HEK293 (cell line): ENCODE data around the gene GP9.
A peak's percentile ranks its signal among the peaks of the same experiment; 100 is the strongest.

ENCODE experiments used
- CTCF ChIA-PET: fragments of 350-600 bp; formaldehyde crosslinking; extraction: SDS; loops from one replicate; lab custom pipeline; 2021; ENCODE audit warnings: antibody characterized with exemption; lab: Yijun Ruan, JAX
- POLR2A ChIA-PET: fragments of 300-600 bp; formaldehyde crosslinking; extraction: SDS; loops from one replicate; lab custom pipeline; 2020; ENCODE audit warnings: antibody characterized with exemption, inconsistent platforms; lab: Yijun Ruan, JAX
- H3K27ac ChIP-seq: fragments of 200-500 bp; sonication (Bioruptor generic); 2 replicates; pipeline ENCODE4 v1.5.1; 2014; ENCODE audit warnings: low read depth, low read length, control low read depth, inconsistent platforms; ENCODE audit errors: extremely low read depth
- H3K36me3 ChIP-seq, 2 experiments: fragments of 200-500 bp in 1 of 2; sonication (Bioruptor generic) in 1 of 2; 1 replicate in 1 of 2; 2 replicates in 1 of 2; pipeline ENCODE4 v1.5.1; 2014 to 2017; ENCODE audit warnings: inconsistent platforms in 2 of 2, low read length in 2 of 2; ENCODE audit not compliant: control insufficient read depth in 2 of 2, insufficient read depth in 1 of 2
- H3K4me1 ChIP-seq: fragments of 200-500 bp; sonication (Bioruptor generic); 2 replicates; pipeline ENCODE4 v1.5.1; 2014; ENCODE audit warnings: mild to moderate bottlenecking, low read length, inconsistent platforms; ENCODE audit not compliant: control insufficient read depth, insufficient read depth
- H3K4me3 ChIP-seq: 2 replicates; pipeline ENCODE4 v1.5.1; 2011; ENCODE audit warnings: low read depth, mild to moderate bottlenecking, control low read depth, low read length, moderate library complexity
- H3K9me3 ChIP-seq: fragments of 200-500 bp; sonication (Bioruptor generic); 2 replicates; pipeline ENCODE4 v1.5.1; 2014; ENCODE audit warnings: low read depth, low read length, inconsistent platforms; ENCODE audit not compliant: control insufficient read depth, insufficient read depth
- HOXD13 ChIP-seq: sonication (generic); formaldehyde crosslinking; IDR thresholded peaks from 2 replicates; pipeline ENCODE4 v1.8.0; 2022; ENCODE audit warnings: missing genetic modification reagents, borderline replicate concordance
- TCF7L2 ChIP-seq: IDR thresholded peaks from 2 replicates; pipeline ENCODE4 v1.6.1; 2011; ENCODE audit warnings: low read depth, mild to moderate bottlenecking, inconsistent platforms, low read length, moderate library complexity, borderline replicate concordance
- ZFP3 ChIP-seq: fragments of 450-650 bp; formaldehyde crosslinking; IDR thresholded peaks from 2 replicates; pipeline ENCODE4 v1.5.1; 2016; ENCODE audit warnings: low read depth, missing biosample characterization, missing genetic modification characterization
- ZNF19 ChIP-seq: fragments of 450-650 bp; formaldehyde crosslinking; IDR thresholded peaks from 2 replicates; pipeline ENCODE4; 2016; ENCODE audit warnings: missing biosample characterization, missing genetic modification characterization, low read depth
- ZNF223 ChIP-seq: fragments of 450-650 bp; formaldehyde crosslinking; IDR thresholded peaks from 2 replicates; pipeline ENCODE4 v1.5.1; 2016; ENCODE audit warnings: missing biosample characterization, missing genetic modification characterization
- ZNF24 ChIP-seq: fragments of 450-650 bp; formaldehyde crosslinking; IDR thresholded peaks from 2 replicates; pipeline ENCODE4 v1.5.1; 2016; ENCODE audit warnings: missing biosample characterization, missing genetic modification characterization
- ZNF324 ChIP-seq: fragments of 450-650 bp; formaldehyde crosslinking; IDR thresholded peaks from 2 replicates; pipeline ENCODE4 v1.5.1; 2016; ENCODE audit warnings: missing biosample characterization, missing genetic modification characterization
- ZNF585B ChIP-seq: fragments of 450-650 bp; formaldehyde crosslinking; IDR thresholded peaks from 2 replicates; pipeline ENCODE4 v1.5.1; 2016; ENCODE audit warnings: missing biosample characterization, missing genetic modification characterization
- ZNF600 ChIP-seq: fragments of 450-650 bp; formaldehyde crosslinking; IDR thresholded peaks from 2 replicates; pipeline ENCODE4 v1.5.1; 2016; ENCODE audit warnings: missing biosample characterization, missing genetic modification characterization
- TF ChIP-seq, protein P1 (sequence below): fragments of 450-650 bp; formaldehyde crosslinking; IDR thresholded peaks from 2 replicates; pipeline ENCODE4 v1.5.1; 2016; ENCODE audit warnings: missing biosample characterization, missing genetic modification characterization
- TF ChIP-seq, protein P2 (sequence below): fragments of 450-650 bp; formaldehyde crosslinking; IDR thresholded peaks from 2 replicates; pipeline ENCODE4 v1.5.1; 2017; ENCODE audit warnings: missing biosample characterization, missing genetic modification characterization
- TF ChIP-seq, protein P3 (sequence below): fragments of 450-650 bp; formaldehyde crosslinking; IDR thresholded peaks from 2 replicates; pipeline ENCODE4 v1.5.1; 2016; ENCODE audit warnings: missing biosample characterization, missing genetic modification characterization
- TF ChIP-seq, protein P4 (sequence below): fragments of 450-650 bp; formaldehyde crosslinking; IDR thresholded peaks from 2 replicates; pipeline ENCODE4 v1.5.1; 2017; ENCODE audit warnings: missing biosample characterization, missing genetic modification characterization
- TF ChIP-seq, protein P5 (sequence below): fragments of 450-650 bp; formaldehyde crosslinking; IDR thresholded peaks from 2 replicates; pipeline ENCODE4 v1.5.1; 2016; ENCODE audit warnings: missing biosample characterization, missing genetic modification characterization

GP9 gene

DNA sequence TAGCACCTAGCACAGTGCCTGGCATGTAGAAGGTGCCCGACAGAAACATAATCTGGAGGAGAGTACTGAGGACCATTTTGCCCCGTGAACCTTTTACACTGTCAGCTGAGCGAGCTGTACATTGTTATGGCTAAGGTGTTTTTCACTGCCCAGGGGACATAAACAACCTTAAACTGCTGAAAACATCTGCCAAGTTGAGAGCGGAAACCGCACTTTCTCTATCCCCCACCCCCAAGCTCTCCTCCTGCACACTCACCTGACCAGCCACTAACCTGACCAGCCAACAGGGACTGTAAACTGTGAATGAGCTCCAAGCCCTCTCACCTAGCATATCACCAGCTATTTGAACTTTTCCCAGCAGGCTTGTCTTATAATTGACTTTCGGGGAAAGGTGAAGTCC, 43.5 kb downstream of the GP9 start (continued):
- TF ChIP-seq, protein P1, sequence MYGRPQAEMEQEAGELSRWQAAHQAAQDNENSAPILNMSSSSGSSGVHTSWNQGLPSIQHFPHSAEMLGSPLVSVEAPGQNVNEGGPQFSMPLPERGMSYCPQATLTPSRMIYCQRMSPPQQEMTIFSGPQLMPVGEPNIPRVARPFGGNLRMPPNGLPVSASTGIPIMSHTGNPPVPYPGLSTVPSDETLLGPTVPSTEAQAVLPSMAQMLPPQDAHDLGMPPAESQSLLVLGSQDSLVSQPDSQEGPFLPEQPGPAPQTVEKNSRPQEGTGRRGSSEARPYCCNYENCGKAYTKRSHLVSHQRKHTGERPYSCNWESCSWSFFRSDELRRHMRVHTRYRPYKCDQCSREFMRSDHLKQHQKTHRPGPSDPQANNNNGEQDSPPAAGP (tag by site-specific recombination) = no peak
- TF ChIP-seq, protein P2, sequence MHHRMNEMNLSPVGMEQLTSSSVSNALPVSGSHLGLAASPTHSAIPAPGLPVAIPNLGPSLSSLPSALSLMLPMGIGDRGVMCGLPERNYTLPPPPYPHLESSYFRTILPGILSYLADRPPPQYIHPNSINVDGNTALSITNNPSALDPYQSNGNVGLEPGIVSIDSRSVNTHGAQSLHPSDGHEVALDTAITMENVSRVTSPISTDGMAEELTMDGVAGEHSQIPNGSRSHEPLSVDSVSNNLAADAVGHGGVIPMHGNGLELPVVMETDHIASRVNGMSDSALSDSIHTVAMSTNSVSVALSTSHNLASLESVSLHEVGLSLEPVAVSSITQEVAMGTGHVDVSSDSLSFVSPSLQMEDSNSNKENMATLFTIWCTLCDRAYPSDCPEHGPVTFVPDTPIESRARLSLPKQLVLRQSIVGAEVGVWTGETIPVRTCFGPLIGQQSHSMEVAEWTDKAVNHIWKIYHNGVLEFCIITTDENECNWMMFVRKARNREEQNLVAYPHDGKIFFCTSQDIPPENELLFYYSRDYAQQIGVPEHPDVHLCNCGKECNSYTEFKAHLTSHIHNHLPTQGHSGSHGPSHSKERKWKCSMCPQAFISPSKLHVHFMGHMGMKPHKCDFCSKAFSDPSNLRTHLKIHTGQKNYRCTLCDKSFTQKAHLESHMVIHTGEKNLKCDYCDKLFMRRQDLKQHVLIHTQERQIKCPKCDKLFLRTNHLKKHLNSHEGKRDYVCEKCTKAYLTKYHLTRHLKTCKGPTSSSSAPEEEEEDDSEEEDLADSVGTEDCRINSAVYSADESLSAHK (tag by site-specific recombination) = no peak
- no peak for TF ChIP-seq ZNF585B (tag by site-specific recombination)

DNA sequence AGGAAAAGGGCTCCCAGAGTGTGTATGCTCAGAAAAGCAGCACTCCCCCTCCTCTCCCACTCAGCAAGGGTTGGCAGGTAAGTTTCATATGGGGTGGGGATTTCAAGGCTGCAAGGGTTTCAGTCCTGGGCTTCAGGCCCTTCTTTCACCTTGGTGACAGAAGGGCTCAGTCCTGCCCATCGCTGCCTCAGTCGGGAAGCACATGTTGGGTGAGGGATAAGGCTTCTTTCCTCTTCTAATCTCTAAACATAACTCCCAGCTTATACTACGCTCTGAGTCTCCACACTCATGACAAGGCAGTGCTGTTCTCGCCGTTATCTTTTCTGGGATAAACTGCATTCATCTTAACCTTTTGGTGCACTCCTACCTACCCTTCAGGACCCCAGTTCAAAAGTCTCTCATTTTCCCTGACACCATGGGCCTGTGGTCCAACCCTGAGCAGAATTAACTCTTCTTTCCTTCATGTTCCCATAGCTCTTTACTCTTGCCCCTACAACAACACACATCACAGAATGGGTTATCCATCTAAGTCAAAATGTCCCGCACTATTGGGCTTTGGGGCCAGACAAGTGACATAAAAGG, 44.0 kb downstream of the GP9 start:
- POLR2A ChIA-PET = no interaction called here
- Histone ChIP-seq H3K4me3 (no peak overlapping the region), H3K4me1 (no peaks in the 10 kb centered on the region), H3K9me3 (no peaks in the 10 kb centered on the region), H3K36me3 (peaks cover 0 to 15% of the 10 kb centered on the region in 2 experiments; a peak in 1 of 3 replicates), H3K27ac (no peak overlapping the region)
- TF ChIP-seq, protein P3, sequence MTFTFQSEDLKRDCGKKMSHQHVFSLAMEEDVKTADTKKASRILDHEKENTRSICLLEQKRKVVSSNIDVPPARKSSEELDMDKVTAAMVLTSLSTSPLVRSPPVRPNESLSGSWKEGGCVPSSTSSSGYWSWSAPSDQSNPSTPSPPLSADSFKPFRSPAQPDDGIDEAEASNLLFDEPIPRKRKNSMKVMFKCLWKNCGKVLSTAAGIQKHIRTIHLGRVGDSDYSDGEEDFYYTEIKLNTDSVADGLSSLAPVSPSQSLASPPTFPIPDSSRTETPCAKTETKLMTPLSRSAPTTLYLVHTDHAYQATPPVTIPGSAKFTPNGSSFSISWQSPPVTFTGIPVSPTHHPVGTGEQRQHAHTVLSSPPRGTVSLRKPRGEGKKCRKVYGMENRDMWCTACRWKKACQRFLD (tag by site-specific recombination) = no peak
- TF ChIP-seq ZFP3 = peak; percentile 66
- CTCF ChIA-PET = interaction anchor here (0.6 to 1.0 kb wide), 2 partner anchors 51 to 302 kb away, joined by 3 to 9 read pairs; no protein-coding TSS in a partner anchor

DNA sequence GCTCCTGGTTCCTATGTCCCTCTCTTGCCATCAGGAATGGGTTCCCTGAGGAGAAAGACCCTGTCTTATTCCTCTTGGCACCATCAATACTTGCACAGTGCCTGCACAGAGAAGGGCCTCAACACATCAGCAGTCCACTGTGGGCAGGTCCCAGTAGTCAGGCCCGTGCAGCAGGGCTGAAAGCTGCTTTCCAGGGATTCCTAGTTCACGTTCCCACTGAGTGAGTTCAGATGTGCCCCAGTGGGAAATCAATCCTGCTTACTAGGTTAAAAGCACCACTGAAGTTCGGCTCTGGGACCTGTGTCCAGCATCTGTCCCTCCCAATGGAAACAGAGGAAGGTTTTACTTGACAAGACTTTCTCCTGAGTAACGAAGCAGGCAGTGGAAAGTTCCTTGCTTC, 45.3 kb downstream of the GP9 start:
- CTCF ChIA-PET = interaction anchor here (0.6 to 0.7 kb wide), 2 partner anchors 13 to 135 kb away, joined by 3 read pairs; no protein-coding TSS in a partner anchor
- Histone ChIP-seq H3K27ac (no peak overlapping the region), H3K4me3 (no peak overlapping the region), H3K36me3 (peaks cover 0 to 15% of the 10 kb centered on the region in 2 experiments; a peak in 1 of 3 replicates), H3K4me1 (no peaks in the 10 kb centered on the region), H3K9me3 (no peaks in the 10 kb centered on the region)
- POLR2A ChIA-PET = no interaction called here
- TF ChIP-seq, protein P4, sequence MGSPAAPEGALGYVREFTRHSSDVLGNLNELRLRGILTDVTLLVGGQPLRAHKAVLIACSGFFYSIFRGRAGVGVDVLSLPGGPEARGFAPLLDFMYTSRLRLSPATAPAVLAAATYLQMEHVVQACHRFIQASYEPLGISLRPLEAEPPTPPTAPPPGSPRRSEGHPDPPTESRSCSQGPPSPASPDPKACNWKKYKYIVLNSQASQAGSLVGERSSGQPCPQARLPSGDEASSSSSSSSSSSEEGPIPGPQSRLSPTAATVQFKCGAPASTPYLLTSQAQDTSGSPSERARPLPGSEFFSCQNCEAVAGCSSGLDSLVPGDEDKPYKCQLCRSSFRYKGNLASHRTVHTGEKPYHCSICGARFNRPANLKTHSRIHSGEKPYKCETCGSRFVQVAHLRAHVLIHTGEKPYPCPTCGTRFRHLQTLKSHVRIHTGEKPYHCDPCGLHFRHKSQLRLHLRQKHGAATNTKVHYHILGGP = peak; percentile 77
- no peak for TF ChIP-seq ZNF600 (tag by site-specific recombination)

DNA sequence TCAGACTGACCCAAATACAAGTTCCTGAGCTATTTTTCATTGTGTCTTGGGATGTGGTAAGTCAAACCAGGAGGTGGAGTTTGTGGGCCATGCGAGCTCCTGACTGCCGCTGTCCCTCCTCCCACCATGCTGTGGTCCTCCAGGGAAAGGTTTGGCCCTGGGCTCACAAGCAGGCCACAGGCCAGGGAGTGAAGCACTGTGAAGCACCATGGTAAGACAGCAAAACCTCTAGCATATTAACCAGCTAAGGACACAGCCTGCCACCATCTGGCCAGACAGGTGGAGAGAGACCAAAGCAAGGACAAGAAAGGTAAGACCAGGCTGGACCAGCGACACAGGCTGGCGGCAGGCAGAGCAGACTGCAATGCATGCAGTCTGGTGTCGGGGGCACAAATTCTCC, 45.7 kb downstream of the GP9 start:
- Histone ChIP-seq H3K9me3 (no peaks in the 10 kb centered on the region), H3K4me1 (no peaks in the 10 kb centered on the region), H3K27ac (no peak overlapping the region), H3K4me3 (no peak overlapping the region), H3K36me3 (peaks cover 0 to 15% of the 10 kb centered on the region in 2 experiments; a peak in 1 of 3 replicates)
- CTCF ChIA-PET = interaction anchor here (0.6 to 0.7 kb wide), 2 partner anchors 14 to 136 kb away, joined by 3 read pairs; no protein-coding TSS in a partner anchor
- POLR2A ChIA-PET = no interaction called here
- TF ChIP-seq, protein P5, sequence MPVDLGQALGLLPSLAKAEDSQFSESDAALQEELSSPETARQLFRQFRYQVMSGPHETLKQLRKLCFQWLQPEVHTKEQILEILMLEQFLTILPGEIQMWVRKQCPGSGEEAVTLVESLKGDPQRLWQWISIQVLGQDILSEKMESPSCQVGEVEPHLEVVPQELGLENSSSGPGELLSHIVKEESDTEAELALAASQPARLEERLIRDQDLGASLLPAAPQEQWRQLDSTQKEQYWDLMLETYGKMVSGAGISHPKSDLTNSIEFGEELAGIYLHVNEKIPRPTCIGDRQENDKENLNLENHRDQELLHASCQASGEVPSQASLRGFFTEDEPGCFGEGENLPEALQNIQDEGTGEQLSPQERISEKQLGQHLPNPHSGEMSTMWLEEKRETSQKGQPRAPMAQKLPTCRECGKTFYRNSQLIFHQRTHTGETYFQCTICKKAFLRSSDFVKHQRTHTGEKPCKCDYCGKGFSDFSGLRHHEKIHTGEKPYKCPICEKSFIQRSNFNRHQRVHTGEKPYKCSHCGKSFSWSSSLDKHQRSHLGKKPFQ (tag by site-specific recombination) = no peak
- TF ChIP-seq ZNF24 (tag by site-specific recombination) = no peak
- no peak for TF ChIP-seq ZFP3
- no peak for TF ChIP-seq ZNF19 (tag by site-specific recombination)
- TF ChIP-seq TCF7L2 = no peak
- no peak for TF ChIP-seq ZNF324
- no peak for TF ChIP-seq HOXD13 (CRISPR knock-in tag)
- TF ChIP-seq ZNF223 = no peak
